Liver (tissue), 9 donors: ENCODE measurements around the gene SPATA31E1. TPM values are rescaled to one million over a fixed set of nuclear protein-coding genes. Genes with fewer than 3 reads are reported as not detected.
"Not testable (repeated sequence)": the region's sequence is repeated elsewhere in the genome, so short reads cannot be mapped to it uniquely, and the experiment has no call there.

Experiments used
- DNase-seq: peaks from one replicate; pipeline ENCODE4 v3.0.0-alpha.2; 2017; ENCODE audit warnings: low spot score
- H3K27ac ChIP-seq, 2 donors: one replicate each; pipeline ENCODE4 v1.7.0; 2013; ENCODE audit warnings: inconsistent platforms in 2 of 2, low read length in 2 of 2, control low read depth in 1 of 2, low read depth in 1 of 2, mild to moderate bottlenecking in 1 of 2
- H3K27me3 ChIP-seq, 4 donors: one replicate each; pipeline versions ENCODE4 v1.6.1 to v1.7.0; 2013; ENCODE audit warnings: low read length in 3 of 4, inconsistent platforms in 1 of 4, mild to moderate bottlenecking in 1 of 4, moderate library complexity in 1 of 4; ENCODE audit not compliant: control insufficient read depth in 4 of 4, insufficient read depth in 4 of 4
- H3K36me3 ChIP-seq, 4 donors: one replicate each; pipeline versions ENCODE4 v1.6.1 to v1.7.0; 2013; ENCODE audit warnings: low read length in 3 of 4, mild to moderate bottlenecking in 3 of 4, low read depth in 1 of 4, moderate library complexity in 1 of 4; ENCODE audit not compliant: control insufficient read depth in 4 of 4, insufficient read depth in 3 of 4
- H3K4me1 ChIP-seq, 4 donors: one replicate each; pipeline versions ENCODE4 v1.6.1 to v1.7.0; 2013; ENCODE audit warnings: low read length in 3 of 4, mild to moderate bottlenecking in 3 of 4, moderate library complexity in 1 of 4; ENCODE audit not compliant: control insufficient read depth in 4 of 4, insufficient read depth in 4 of 4
- H3K4me3 ChIP-seq, 3 donors: one replicate each; pipeline versions ENCODE4 v1.6.1 to v1.7.0; 2013; ENCODE audit warnings: low read length in 3 of 3, control low read depth in 1 of 3, low read depth in 1 of 3, mild to moderate bottlenecking in 1 of 3
- H3K9ac ChIP-seq, 2 donors: one replicate each; pipeline ENCODE4 v1.7.0; 2013; ENCODE audit warnings: low read length in 2 of 2, mild to moderate bottlenecking in 2 of 2, moderate library complexity in 2 of 2, control low read depth in 1 of 2, low read depth in 1 of 2
- H3K9me3 ChIP-seq, 4 donors: one replicate each; pipeline versions ENCODE4 v1.6.1 to v1.7.0; 2013; ENCODE audit warnings: low read length in 3 of 4; ENCODE audit not compliant: control insufficient read depth in 4 of 4
- EGR1 ChIP-seq, 2 donors: IDR thresholded peaks; 2 replicates each; pipeline ENCODE4 v1.6.1; 2016 to 2018; ENCODE audit warnings: antibody characterized with exemption in 2 of 2, low read depth in 2 of 2
- FOXA1 ChIP-seq: IDR thresholded peaks from 2 replicates; pipeline ENCODE4 v1.6.1; 2016; ENCODE audit warnings: antibody characterized with exemption
- HNF4G ChIP-seq: IDR thresholded peaks from 2 replicates; pipeline ENCODE4 v1.6.1; 2016; ENCODE audit warnings: antibody characterized with exemption
- WGBS: extraction: QIAGEN DNeasy Blood & Tissue Kit; methylation state at CpG from one replicate; pipeline ENCODE4 v1.1.7; 2013; 5-methylcytosine and 5-hydroxymethylcytosine counted together
- polyA plus RNA-seq, 2 donors: library from polyadenylated mRNA; stranded (reverse) in 1 of 2; unstranded in 1 of 2; fragments of 200-250 nt in 1 of 2; fragments of >200 nt in 1 of 2; fragmentation: Nextera tagmentation in 1 of 2; extraction: Ambion mirVana in 1 of 2; gene quantifications; one replicate each; pipeline versions ENCODE4 v1.2.1 to v1.2.3, GENCODE V29; 2013 to 2015
- total RNA-seq, 2 donors: library from RNA; depleted of rRNA; stranded (reverse); fragments of >200 nt; gene quantifications; one replicate each; pipeline ENCODE4 v1.2.3, GENCODE V29; 2014
- donor health status: healthy.
- donor health status: healthy.
- donor health status: healthy.
- donor health status: healthy.
- donor health status: healthy.

Gene SPATA31E1
- total and polyA plus RNA-seq, 4 donors, result not detected

DNA sequence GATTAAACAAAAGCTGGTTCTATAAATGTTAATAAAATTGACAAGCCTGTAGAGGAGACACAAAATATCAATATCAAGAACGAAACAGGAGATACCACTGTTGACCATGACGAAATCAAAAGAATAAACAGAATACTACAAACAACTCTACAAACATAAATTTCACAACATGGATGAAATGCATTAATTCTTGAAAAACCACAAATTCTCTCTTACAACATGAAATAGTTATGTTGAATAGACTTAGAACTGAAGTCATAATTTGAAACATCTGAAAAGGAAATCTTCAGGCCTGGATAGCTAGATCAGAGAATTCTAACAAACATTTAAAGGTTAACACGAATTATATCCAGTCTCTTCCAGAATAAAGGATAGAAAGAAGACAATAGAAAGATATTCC lies 28.1 kb downstream of the SPATA31E1 start:
- no peak for TF ChIP-seq EGR1 (IDR thresholded peaks at IDR 0.05; ENCODE audit: low read depth in 2 of 2)
- TF ChIP-seq HNF4G, result no peak
- TF ChIP-seq FOXA1, result no peak
- Histone ChIP-seq H3K36me3 (no peaks in the 10 kb centered on the region), H3K9me3 (no peaks in the 10 kb centered on the region), H3K4me3 (no peak overlapping the region), H3K4me1 (peaks cover 0 to 18% (median 11%) of the 10 kb centered on the region in 4 donors), H3K9ac (no peak overlapping the region), H3K27me3 (no peaks in the 10 kb centered on the region), H3K27ac (no peak overlapping the region)
- DNase-seq, result no peak
- 49% methylated on average over 3 of the region's 3 CpGs for WGBS

GRCh38 chr9:87917662-87918061 lies 35.0 kb downstream of the SPATA31E1 start, which contains the start of gene SPATA31C1:
TSS of gene SPATA31C1 (plus strand) at chr9:87917962.
- no CpG with 5 or more reads among the region's 8 CpGs for WGBS

DNA sequence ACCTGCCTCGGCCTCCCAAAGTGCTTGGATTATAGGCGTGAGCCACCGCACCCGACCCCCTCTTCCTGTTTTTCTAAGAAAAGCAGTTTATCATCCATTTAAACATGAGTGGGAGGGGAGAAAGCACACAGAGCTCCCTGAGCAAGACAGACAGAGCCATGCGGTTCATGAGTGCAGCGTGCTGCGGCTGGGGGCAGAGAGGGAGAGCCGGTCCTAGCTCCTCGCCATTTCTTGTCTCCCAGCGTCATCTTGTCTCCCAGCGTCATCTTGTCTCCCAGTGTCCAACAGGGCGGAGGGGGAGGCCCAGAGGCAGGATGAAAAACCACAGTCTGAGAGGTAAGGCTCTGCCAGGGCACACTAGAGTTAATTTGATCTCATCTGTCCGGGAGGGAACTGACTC lies 36.3 kb downstream of the SPATA31E1 start:
- not testable (repeated sequence) for H3K36me3 ChIP-seq, H3K9ac ChIP-seq, H3K4me1 ChIP-seq, H3K9me3 ChIP-seq, H3K27me3 ChIP-seq, H3K27ac ChIP-seq, H3K4me3 ChIP-seq, DNase-seq
- WGBS, result 83% methylated on average over 12 of the region's 13 CpGs

More at GRCh38 chr9:87917662-87918061, 35.0 kb downstream of the SPATA31E1 start, which contains the start of gene SPATA31C1:
- H3K36me3 ChIP-seq, H3K4me1 ChIP-seq, H3K27ac ChIP-seq, DNase-seq, H3K9ac ChIP-seq, H3K9me3 ChIP-seq, H3K4me3 ChIP-seq, H3K27me3 ChIP-seq: not testable (repeated sequence)

GRCh38 chr9:87921561-87921960 lies 38.9 kb downstream of the SPATA31E1 start:
- not testable (repeated sequence) for H3K27me3 ChIP-seq, DNase-seq, H3K4me3 ChIP-seq, H3K27ac ChIP-seq, H3K9ac ChIP-seq, H3K36me3 ChIP-seq, H3K9me3 ChIP-seq, H3K4me1 ChIP-seq
- 85% methylated on average over 8 of the region's 8 CpGs for WGBS

DNA sequence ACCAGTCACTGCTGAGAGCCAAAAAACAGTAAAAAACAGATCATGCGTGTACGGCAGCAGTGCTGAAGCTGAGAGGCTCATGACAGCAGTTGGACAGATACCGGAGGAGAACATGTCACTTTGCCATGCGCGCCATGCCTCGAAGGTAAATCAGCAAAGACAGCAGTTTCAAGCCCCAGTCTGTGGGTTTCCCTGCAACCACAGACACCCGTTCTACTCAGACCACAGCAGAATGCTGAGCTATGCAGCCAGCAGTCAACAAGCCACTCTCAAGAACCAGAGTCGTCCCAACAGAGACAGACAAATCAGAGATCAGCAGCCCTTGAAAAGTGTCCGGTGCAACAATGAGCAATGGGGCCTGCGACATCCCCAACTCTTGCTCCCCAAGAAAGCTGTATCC lies 40.3 kb downstream of the SPATA31E1 start:
- not testable (repeated sequence) for H3K9ac ChIP-seq, H3K4me3 ChIP-seq, H3K36me3 ChIP-seq, DNase-seq, H3K27me3 ChIP-seq, H3K27ac ChIP-seq, H3K9me3 ChIP-seq, H3K4me1 ChIP-seq
- WGBS, result 79% methylated on average over 10 of the region's 10 CpGs

GRCh38 chr9:87924851-87925250 lies 42.2 kb downstream of the SPATA31E1 start:
- not testable (repeated sequence) for H3K27me3 ChIP-seq, H3K9ac ChIP-seq, DNase-seq

DNA sequence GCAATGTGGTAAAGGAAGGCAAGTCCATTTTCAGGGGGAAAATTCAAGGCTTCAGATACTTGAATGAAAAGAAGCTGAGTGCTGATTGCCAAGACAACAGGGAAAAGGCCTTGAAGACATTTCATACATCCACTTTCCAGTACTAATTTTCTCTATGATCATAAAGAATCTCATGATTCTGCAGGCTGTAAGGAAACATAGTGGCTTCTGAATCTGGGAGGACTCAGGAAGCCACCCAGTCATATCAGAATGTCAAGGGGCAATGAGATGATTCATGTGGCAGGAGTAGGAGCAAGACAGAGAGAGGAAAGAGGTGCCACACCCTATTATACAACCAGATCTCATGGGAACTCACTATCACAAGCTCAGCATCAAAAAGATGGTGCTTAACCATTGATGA lies 46.5 kb downstream of the SPATA31E1 start:
- H3K27ac ChIP-seq, H3K9ac ChIP-seq, H3K9me3 ChIP-seq, H3K27me3 ChIP-seq, H3K4me3 ChIP-seq, H3K4me1 ChIP-seq, DNase-seq, H3K36me3 ChIP-seq: not testable (repeated sequence)

More at GRCh38 chr9:87924851-87925250, 42.2 kb downstream of the SPATA31E1 start:
- H3K4me1 ChIP-seq, H3K9me3 ChIP-seq, H3K27ac ChIP-seq, H3K4me3 ChIP-seq, H3K36me3 ChIP-seq: not testable (repeated sequence)
- WGBS, result 93% methylated on average over 10 of the region's 10 CpGs
